Measurements from ENCODE around the gene GREB1L. TPM values are rescaled to one million over a fixed set of nuclear protein-coding genes. Genes with fewer than 3 reads are reported as not detected.

Gene GREB1L
- total and polyA plus RNA-seq, 10 of the 15 experiments (the other 5 are each of a cell fraction or from before 2014, with no cell fraction given), result under 0.01 to 0.11 (median 0.03) TPM; not detected in 1

DNA sequence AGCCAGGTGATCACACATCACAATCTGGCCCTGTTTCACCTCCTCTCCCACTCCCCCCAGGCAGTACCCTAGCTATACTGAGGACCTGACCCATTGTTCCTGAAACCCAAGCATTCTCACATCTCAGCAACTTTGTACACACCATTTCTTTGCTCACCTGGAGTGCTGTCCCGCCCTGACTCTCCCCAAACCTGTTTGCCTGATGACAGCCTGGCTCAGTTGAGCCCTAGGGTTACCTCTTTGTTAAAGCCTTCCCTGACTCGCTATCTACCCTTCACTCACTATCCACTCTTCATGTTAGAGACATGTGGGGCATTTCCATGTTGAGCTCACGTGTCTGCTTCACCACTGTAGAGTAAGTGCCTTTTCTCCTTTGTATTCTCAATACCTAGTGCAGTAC, 49.1 kb downstream of the GREB1L start:
- ATAC-seq (no peak), FAIRE-seq (no peak), DNase-seq (ENCODE audit: low read depth, low spot score) (no peak)
- ChIA-PET SMC1A (ENCODE audit: uncharacterized antibody, unreplicated experiment) (interaction anchor here (0.6 kb wide), 1 partner anchor 119 kb away, joined by 3 read pairs; no protein-coding TSS in a partner anchor), RAD21 (ENCODE audit: unreplicated experiment) (no interaction called here), POLR2A (no interaction called here), CTCF (no interaction called here)
- intact Hi-C loops (cut with micrococcal nuclease; ENCODE audit: unreplicated experiment) (no loop called here), in situ Hi-C loops (cut with MboI) (no loop called here)
- no peak overlapping the region for H3K27ac ChIP-seq (ENCODE audit: control insufficient read depth, insufficient read depth)
- no peak for TF ChIP-seq SUZ12 (IDR thresholded peaks at IDR 0.05; ENCODE audit: unreplicated experiment)
- no peak for TF ChIP-seq POU2F2 (IDR thresholded peaks at IDR 0.05; ENCODE audit: borderline replicate concordance, low read depth, low read length)
- no peak for TF ChIP-seq POLR2AphosphoS5 (IDR thresholded peaks at IDR 0.05; ENCODE audit: low read length)
- TF ChIP-seq, protein P1, sequence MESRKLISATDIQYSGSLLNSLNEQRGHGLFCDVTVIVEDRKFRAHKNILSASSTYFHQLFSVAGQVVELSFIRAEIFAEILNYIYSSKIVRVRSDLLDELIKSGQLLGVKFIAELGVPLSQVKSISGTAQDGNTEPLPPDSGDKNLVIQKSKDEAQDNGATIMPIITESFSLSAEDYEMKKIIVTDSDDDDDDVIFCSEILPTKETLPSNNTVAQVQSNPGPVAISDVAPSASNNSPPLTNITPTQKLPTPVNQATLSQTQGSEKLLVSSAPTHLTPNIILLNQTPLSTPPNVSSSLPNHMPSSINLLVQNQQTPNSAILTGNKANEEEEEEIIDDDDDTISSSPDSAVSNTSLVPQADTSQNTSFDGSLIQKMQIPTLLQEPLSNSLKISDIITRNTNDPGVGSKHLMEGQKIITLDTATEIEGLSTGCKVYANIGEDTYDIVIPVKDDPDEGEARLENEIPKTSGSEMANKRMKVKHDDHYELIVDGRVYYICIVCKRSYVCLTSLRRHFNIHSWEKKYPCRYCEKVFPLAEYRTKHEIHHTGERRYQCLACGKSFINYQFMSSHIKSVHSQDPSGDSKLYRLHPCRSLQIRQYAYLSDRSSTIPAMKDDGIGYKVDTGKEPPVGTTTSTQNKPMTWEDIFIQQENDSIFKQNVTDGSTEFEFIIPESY (IDR thresholded peaks at IDR 0.05), result no peak
- no peak for TF ChIP-seq TCF3 (IDR thresholded peaks at IDR 0.05; ENCODE audit: borderline replicate concordance, insufficient read depth, low read depth, low read length)
- no peak for TF ChIP-seq PAX8 (IDR thresholded peaks at IDR 0.05)
- TF ChIP-seq ZNF622 (IDR thresholded peaks at IDR 0.05), result no peak
- TF ChIP-seq PAX5 (IDR thresholded peaks at IDR 0.05; ENCODE audit: borderline replicate concordance, low read depth, low read length), result no peak
- TF ChIP-seq, protein P2, sequence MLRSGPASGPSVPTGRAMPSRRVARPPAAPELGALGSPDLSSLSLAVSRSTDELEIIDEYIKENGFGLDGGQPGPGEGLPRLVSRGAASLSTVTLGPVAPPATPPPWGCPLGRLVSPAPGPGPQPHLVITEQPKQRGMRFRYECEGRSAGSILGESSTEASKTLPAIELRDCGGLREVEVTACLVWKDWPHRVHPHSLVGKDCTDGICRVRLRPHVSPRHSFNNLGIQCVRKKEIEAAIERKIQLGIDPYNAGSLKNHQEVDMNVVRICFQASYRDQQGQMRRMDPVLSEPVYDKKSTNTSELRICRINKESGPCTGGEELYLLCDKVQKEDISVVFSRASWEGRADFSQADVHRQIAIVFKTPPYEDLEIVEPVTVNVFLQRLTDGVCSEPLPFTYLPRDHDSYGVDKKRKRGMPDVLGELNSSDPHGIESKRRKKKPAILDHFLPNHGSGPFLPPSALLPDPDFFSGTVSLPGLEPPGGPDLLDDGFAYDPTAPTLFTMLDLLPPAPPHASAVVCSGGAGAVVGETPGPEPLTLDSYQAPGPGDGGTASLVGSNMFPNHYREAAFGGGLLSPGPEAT (IDR thresholded peaks at IDR 0.05; ENCODE audit: low read depth), result no peak
- TF ChIP-seq, protein P3, sequence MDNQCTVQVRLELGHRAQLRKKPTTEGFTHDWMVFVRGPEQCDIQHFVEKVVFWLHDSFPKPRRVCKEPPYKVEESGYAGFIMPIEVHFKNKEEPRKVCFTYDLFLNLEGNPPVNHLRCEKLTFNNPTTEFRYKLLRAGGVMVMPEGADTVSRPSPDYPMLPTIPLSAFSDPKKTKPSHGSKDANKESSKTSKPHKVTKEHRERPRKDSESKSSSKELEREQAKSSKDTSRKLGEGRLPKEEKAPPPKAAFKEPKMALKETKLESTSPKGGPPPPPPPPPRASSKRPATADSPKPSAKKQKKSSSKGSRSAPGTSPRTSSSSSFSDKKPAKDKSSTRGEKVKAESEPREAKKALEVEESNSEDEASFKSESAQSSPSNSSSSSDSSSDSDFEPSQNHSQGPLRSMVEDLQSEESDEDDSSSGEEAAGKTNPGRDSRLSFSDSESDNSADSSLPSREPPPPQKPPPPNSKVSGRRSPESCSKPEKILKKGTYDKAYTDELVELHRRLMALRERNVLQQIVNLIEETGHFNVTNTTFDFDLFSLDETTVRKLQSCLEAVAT (IDR thresholded peaks at IDR 0.05), result no peak
- TF ChIP-seq WRNIP1 (IDR thresholded peaks at IDR 0.05; ENCODE audit: borderline replicate concordance, low read depth, low read length), result no peak
- no peaks in the 10 kb centered on the region for H3K36me3 ChIP-seq (ENCODE audit: control insufficient read depth in 2 of 2, insufficient read depth in 2 of 2, low read length in 1 of 2)
- no peak overlapping the region for H2AFZ ChIP-seq (ENCODE audit: control insufficient read depth, low read depth, low read length)
- no peaks in the 10 kb centered on the region for H4K20me1 ChIP-seq (ENCODE audit: control insufficient read depth, insufficient read depth)
- H3K27me3 ChIP-seq (replicated peaks in 1 of 2; ENCODE audit: control insufficient read depth in 2 of 2, insufficient read depth in 2 of 2, low read length in 1 of 2), result peaks cover 0 to 1% of the 10 kb centered on the region in 2 experiments; a peak in 1 of 4 replicates
- H3K4me3 ChIP-seq, result no peak overlapping the region
- no peak overlapping the region for H3K4me2 ChIP-seq (ENCODE audit: control insufficient read depth, insufficient read depth)
- H3K4me1 ChIP-seq (ENCODE audit: control insufficient read depth, insufficient read depth, low read length), result no peaks in the 10 kb centered on the region
- BruUV-seq (replicated peaks), result no TSS peak
- no peak overlapping the region for H3K9ac ChIP-seq (ENCODE audit: control insufficient read depth, insufficient read depth, low read length)
- 2% methylated on average over 3 of the region's 3 CpGs for WGBS (ENCODE audit: insufficient coverage, insufficient replicate concordance, low lambda C conversion rate, missing lambda C conversion rate)
- no peaks in the 10 kb centered on the region for H3K79me2 ChIP-seq (ENCODE audit: control insufficient read depth, insufficient read depth, low read length)
- no peaks in the 10 kb centered on the region for H3K9me3 ChIP-seq (replicated peaks; ENCODE audit: control insufficient read depth, insufficient read depth, low read length)

Measured in GM12878 (cell line).